D721Med (cell line): ENCODE data around the gene TNNI2.

Source experiments
- DNase-seq: peaks from one replicate; pipeline ENCODE4 v3.0.0; 2011; ENCODE audit warnings: low spot score; ENCODE audit not compliant: insufficient read length
- FAIRE-seq: peaks from 2 replicates; lab custom pipeline; 2011; peaks lifted over from hg19 to GRCh38; lab: Jason Lieb, UNC
- CTCF ChIP-seq: IDR thresholded peaks from 2 replicates; pipeline ENCODE4 v1.5.1; 2012; ENCODE audit warnings: mild to moderate bottlenecking, control low read depth; ENCODE audit not compliant: insufficient read depth; ENCODE audit errors: missing control alignments

Gene TNNI2

GRCh38 chr11:1876361-1877063 is 37.7 kb downstream of the TNNI2 start:
- FAIRE-seq (no peak), DNase-seq (no peak)
- peak; percentile 28 for TF ChIP-seq CTCF

DNA sequence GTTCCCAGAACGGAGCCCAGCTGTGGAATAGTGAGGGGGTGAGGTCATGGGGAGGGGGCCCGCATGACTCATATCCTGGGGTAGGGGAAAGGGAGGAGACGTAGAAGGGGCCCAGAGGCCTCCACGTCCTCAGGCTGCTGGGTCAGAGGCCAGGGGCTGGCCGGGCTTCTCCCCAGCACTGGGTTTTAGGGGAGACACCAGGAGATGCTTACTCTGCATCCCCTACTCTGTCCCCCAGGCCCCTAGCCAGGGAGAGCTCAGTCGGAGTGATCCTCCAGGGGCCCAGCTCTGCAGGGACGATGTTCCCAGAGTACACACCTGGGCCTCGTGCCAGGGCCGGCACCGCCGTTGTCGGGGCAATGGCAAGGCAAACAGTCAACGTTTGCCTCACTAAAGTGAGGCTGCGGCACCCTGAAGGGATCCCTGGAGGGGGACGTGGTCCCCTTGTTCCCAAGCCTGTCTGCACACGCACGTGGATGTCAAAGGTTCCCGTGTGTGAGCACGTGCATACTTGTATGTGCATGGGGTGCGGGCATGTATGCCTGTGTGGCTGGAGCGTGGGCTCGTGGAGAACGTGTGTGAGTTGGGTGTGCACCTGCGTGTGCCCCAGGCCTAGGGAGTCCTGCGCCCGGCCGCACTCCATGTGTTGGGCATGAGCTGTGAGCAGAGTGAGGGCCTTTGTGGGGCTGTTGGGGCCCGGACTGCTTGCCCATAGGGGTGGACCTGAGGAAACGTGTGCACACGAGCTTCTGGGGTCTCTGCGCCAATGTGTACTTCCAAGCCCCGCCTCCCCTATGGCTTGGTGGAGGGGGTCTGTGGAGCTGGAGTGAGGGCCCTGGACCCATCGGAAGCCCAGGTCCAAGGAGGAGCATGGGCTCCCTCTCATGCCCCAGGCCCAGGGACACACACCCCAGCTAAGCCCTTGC is 38.7 kb downstream of the TNNI2 start:
- no peak for DNase-seq
- no peak for FAIRE-seq
- TF ChIP-seq CTCF, result no peak

DNA sequence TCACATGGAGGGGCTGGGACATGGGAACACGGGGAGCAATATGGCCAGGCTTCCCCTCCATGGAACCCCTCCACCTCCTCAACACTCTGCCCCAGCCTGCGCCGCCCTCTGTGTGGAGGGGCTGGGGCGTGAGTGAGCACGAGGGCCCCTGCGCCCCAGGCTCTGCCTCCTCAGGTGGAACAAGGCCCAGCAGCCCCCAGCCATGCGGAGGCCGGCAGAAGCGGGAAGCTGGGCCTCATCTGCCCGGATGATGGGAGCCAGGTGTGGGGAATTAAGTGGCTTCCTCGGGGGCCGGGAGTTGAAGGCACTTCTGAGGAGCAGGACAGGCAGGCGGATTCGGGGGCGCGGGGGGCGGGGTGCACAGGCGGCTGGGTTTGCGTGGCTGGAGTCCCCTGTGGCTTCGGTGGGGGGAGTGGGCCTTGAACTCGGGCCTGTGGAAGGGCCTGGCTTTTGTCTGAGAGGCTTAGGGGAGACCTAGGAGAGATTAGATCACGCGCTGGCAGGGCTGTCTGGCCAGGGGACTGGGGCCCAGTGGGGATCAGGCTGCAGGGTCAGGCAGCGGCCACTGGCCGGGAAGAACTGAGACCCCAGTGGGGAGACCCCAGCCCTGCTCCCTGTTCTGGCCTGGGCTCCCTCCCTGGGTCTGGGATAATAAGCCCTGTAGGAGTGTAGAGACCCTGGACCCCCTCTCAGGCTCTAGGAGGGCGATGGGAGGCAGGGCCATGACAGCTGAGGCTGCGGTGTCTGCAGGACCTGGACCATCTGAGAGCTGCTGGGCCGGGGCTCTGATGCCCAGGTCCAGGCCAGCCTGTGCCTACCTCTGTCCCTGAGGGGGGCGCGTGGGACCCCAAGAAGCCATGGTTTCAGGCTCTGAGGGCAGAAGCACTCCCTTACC is 39.6 kb downstream of the TNNI2 start:
- no peak for FAIRE-seq
- DNase-seq, result no peak
- TF ChIP-seq CTCF, result no peak

- TF ChIP-seq CTCF, result no peak
- no peak for FAIRE-seq
- DNase-seq, result no peak
Observed at GRCh38 chr11:1879342-1879940, 40.7 kb downstream of the TNNI2 start.

GRCh38 chr11:1879941-1880720 is 41.4 kb downstream of the TNNI2 start:
- no peak for TF ChIP-seq CTCF
- FAIRE-seq (no peak), DNase-seq (no peak)
